ENCODE data around the gene EBPL. TPM values are rescaled to one million over a fixed set of nuclear protein-coding genes. Genes with fewer than 3 reads are reported as not detected.

The EBPL gene
- total RNA-seq, 4 donors from 2014 or later, result 76.4 to 125 (median 99.4) TPM

DNA sequence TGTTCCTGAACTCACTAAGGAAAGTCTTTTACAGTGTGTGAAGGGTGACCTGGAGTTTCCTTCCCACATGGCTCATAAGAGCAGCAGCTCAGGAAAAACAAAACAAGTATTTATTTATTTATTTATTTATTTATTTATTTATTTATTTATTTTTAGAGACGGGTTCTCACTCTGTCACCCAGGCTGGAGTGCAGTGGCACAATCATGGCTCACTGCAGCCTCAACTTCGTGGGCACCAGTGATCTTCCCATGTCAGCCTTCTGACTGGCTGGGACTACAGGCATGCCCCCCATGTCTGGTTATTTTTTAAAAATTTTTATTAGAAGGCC is 52.6 kb downstream of the EBPL start:
- 92 to 98% methylated on average over 2 of the region's 2 CpGs for WGBS, 2 donors
- intact Hi-C loops (cut with DNase I; ENCODE audit: low total_unique reads), result no loop called here
- H3K4me3 ChIP-seq (ENCODE audit: low read depth, poor library complexity, severe bottlenecking), result no peak overlapping the region
- TF ChIP-seq, protein P1, sequence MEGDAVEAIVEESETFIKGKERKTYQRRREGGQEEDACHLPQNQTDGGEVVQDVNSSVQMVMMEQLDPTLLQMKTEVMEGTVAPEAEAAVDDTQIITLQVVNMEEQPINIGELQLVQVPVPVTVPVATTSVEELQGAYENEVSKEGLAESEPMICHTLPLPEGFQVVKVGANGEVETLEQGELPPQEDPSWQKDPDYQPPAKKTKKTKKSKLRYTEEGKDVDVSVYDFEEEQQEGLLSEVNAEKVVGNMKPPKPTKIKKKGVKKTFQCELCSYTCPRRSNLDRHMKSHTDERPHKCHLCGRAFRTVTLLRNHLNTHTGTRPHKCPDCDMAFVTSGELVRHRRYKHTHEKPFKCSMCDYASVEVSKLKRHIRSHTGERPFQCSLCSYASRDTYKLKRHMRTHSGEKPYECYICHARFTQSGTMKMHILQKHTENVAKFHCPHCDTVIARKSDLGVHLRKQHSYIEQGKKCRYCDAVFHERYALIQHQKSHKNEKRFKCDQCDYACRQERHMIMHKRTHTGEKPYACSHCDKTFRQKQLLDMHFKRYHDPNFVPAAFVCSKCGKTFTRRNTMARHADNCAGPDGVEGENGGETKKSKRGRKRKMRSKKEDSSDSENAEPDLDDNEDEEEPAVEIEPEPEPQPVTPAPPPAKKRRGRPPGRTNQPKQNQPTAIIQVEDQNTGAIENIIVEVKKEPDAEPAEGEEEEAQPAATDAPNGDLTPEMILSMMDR (IDR thresholded peaks at IDR 0.05), result no peak
- no peak for TF ChIP-seq POLR2A (IDR thresholded peaks at IDR 0.05)
- no peak for DNase-seq (ENCODE audit: low spot score in 2 of 2)

DNA sequence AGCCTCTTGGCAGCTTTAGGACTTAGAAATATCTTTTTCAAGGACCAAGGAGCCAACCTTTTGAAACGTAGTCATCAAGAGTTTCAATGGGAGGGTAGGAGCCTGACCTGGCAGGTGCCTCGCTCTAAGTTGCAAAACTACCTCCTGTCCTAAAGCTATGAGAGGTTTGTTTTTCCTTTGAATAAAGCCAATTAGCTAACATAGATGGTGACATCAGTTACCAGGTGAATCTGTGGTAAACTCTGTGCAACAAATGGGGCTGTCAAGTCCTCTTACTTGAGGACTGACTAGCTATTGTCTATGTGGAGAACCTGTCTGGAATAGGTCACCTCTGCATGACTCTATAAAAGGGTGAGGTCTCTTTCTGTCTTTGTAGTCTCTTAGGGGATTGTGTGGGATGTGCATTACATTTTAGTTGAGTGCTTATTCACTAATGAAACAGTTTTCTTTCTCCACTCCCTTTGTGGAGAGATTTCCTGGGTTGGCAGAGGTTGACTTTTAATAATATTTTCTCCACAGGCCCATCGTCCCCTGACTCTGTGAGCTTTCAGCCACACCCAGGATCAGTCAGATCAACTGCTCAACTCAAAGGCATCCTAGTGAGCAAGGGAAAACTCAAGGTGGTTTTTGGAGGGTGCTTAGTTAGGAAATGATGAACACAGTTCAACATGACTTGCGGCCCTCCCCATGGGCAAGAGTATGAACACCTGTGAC is 53.1 kb downstream of the EBPL start:
- no peak for DNase-seq (ENCODE audit: low spot score in 2 of 2)
- H3K4me3 ChIP-seq (ENCODE audit: low read depth, poor library complexity, severe bottlenecking), result no peak overlapping the region
- TF ChIP-seq, protein P1 (IDR thresholded peaks at IDR 0.05), result no peak
- no peak for TF ChIP-seq POLR2A (IDR thresholded peaks at IDR 0.05)
- intact Hi-C loops (cut with DNase I; ENCODE audit: low total_unique reads), result no loop called here
- 76 to 84% methylated on average over 4 of the region's 4 CpGs for WGBS, 2 donors

DNA sequence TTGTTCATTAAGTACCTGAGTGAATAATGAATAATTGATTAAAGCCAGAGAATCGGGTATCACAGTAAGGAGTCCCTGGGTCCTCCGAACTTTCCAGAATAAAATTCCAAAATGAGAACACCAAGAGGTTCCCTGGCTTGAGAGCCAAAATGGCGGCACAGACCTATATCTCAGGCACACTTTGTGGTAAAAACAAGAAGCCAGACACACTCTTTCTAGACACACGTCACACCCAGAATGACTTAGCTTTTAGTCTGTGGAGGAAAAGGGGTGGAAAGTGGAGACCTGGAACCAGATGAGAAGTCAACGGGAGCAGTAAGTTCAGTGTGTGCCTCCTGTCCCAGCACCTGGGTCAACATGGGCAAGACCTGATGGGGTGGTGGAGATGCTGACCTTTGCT is 54.6 kb downstream of the EBPL start:
- TF ChIP-seq POLR2A (IDR thresholded peaks at IDR 0.05), result no peak
- TF ChIP-seq, protein P1 (IDR thresholded peaks at IDR 0.05), result no peak
- no peak for DNase-seq (ENCODE audit: low spot score in 2 of 2)
- WGBS, 2 donors, result 92 to 95% methylated on average over 5 of the region's 5 CpGs
- intact Hi-C loops (cut with DNase I; ENCODE audit: low total_unique reads), result no loop called here
- H3K4me3 ChIP-seq (ENCODE audit: low read depth, poor library complexity, severe bottlenecking), result no peak overlapping the region

DNA sequence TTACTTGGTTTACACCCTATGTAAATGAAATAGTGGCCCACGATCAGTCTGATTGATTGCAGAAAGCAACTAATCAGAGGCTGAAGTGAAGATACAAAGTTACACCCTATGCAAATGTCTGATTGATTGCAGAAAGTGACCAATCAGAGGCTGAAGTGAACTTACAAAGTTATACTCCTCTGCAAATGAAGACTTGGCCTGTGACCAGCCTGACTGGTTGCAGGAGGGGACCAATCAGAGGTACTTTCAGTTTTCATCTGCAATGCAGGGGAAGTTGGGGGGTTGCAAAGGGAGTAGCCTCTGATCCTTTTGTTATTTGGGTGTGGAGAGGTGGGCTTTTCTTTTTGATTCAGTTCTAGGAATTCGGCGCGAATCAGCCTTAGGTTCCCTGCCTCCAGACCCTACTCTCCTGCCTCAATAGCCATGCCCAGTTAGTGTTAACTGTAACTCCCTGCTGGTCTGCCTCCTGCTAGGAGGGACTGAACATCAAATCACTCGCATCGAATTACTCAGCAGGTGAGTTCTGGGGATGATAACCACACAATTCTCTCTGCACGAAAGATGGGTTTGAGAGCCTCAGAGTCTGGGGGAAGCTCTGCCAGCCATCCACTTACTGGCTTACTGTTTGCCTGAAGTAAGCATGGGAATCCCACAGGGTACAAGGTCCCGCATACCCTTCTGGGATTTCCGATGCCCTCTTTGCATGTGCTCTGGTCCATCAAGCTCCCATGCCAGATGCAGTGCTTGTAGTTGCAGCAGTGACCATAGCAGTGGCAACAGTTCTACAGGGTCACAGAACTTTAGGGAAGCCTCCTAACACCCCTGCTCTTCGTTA is 55.5 kb downstream of the EBPL start:
- no peak for TF ChIP-seq POLR2A (IDR thresholded peaks at IDR 0.05)
- TF ChIP-seq, protein P1 (IDR thresholded peaks at IDR 0.05), result no peak
- H3K4me3 ChIP-seq (ENCODE audit: low read depth, poor library complexity, severe bottlenecking), result no peak overlapping the region
- intact Hi-C loops (cut with DNase I; ENCODE audit: low total_unique reads), result no loop called here
- 64 to 68% methylated on average over 10 of the region's 10 CpGs for WGBS, 2 donors
- no peak for DNase-seq (ENCODE audit: low spot score in 2 of 2)

DNA sequence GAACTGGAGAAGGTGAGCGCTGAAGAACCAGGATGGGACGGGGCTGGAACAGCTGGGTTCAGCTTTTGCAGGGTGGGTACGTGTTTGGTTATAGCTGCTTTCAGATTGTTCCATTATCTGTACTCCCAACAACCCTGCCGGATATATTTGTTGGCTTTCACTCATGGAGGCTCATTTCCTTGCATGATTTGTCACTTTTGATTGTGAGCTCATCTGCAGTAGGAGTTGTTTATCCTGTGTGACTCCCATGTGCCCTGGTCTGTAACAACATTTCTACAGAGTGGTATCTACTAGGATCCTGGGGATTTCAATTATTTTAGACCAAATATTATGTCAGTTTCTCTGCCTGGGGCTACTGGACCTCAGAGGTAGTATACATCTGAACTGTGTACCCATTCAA is 57.6 kb downstream of the EBPL start:
- intact Hi-C loops (cut with DNase I; ENCODE audit: low total_unique reads), result no loop called here
- WGBS, 2 donors, result 83 to 92% methylated on average over 4 of the region's 4 CpGs
- peak in 1 of 2 donors; percentile 26 for DNase-seq (ENCODE audit: low spot score in 2 of 2)
- TF ChIP-seq, protein P1 (IDR thresholded peaks at IDR 0.05), result no peak
- no peak for TF ChIP-seq POLR2A (IDR thresholded peaks at IDR 0.05)
- no peak overlapping the region for H3K4me3 ChIP-seq (ENCODE audit: low read depth, poor library complexity, severe bottlenecking)

All from lower leg skin (tissue), 4 donors.